Measurements from ENCODE around the gene GDF11. TPM values are rescaled to one million over a fixed set of nuclear protein-coding genes. Genes with fewer than 3 reads are reported as not detected.

GDF11 gene
- total RNA-seq, 1 experiment from 2014 or later = 31.8 TPM

- no CpG with 5 or more reads among the region's 6 CpGs for WGBS (ENCODE audit: extremely low coverage, insufficient read length, low lambda C conversion rate)
- Histone ChIP-seq H4K91ac (ENCODE audit: insufficient read length, low read depth, low read length) (no peak overlapping the region), H3K18ac (ENCODE audit: insufficient read length, low read depth, low read length) (no peak overlapping the region), H3K79me2 (ENCODE audit: insufficient read depth, low read length) (no peaks in the 10 kb centered on the region), H2AK5ac (ENCODE audit: insufficient read length, low read length) (no peak overlapping the region), H3K27me3 (ENCODE audit: insufficient read depth, low read length) (no peaks in the 10 kb centered on the region), H3K27ac (ENCODE audit: insufficient read length, low read depth, low read length) (no peak overlapping the region), H2BK120ac (ENCODE audit: low read depth, low read length, poor library complexity, severe bottlenecking) (no peak overlapping the region), H3K79me1 (ENCODE audit: insufficient read depth, low read depth, low read length, poor library complexity, severe bottlenecking) (no peaks in the 10 kb centered on the region), H4K5ac (ENCODE audit: insufficient read length, low read depth, low read length) (no peak overlapping the region), H4K8ac (replicated peaks; ENCODE audit: insufficient read length, low read depth, low read length) (no peak overlapping the region), H3K14ac (ENCODE audit: insufficient read depth, low read length) (no peak overlapping the region), H4K20me1 (ENCODE audit: control insufficient read depth, insufficient read depth, insufficient read length) (no peaks in the 10 kb centered on the region), H2BK15ac (ENCODE audit: low read depth, low read length) (no peak overlapping the region), H2BK5ac (ENCODE audit: insufficient read length, low read length) (no peak overlapping the region), H3K23ac (ENCODE audit: insufficient read length, low read depth, low read length) (no peak overlapping the region), H3K9me3 (ENCODE audit: control insufficient read depth, low read depth, low read length) (no peaks in the 10 kb centered on the region), H3K4me1 (ENCODE audit: insufficient read depth, low read length) (no peaks in the 10 kb centered on the region), H3K56ac (ENCODE audit: insufficient read length, low read depth, low read length) (no peak overlapping the region), H2BK12ac (ENCODE audit: insufficient read length, low read depth, low read length) (no peak overlapping the region), H3K9ac (ENCODE audit: extremely low read depth, insufficient read length, low read length) (no peak overlapping the region), H2AFZ (ENCODE audit: low read length) (no peak overlapping the region), H3K23me2 (ENCODE audit: insufficient read length, low read depth, low read length, poor library complexity, severe bottlenecking) (no peaks in the 10 kb centered on the region), H3K4ac (ENCODE audit: low read depth, low read length) (no peak overlapping the region), H3T11ph (ENCODE audit: low read length) (no peak overlapping the region), H3K4me2 (ENCODE audit: insufficient read depth, insufficient read length, low read length) (no peak overlapping the region), H2BK20ac (ENCODE audit: low read depth, low read length, poor library complexity, severe bottlenecking) (no peak overlapping the region)
- H3K4me1 Mint-ChIP-seq = peaks cover 10 to 20% of the 10 kb centered on the region in 2 experiments
- DNase-seq = no peak
- peaks cover 37 to 72% (median 56%) of the 10 kb centered on the region in 3 experiments for H3K36me3 Mint-ChIP-seq (ENCODE audit: insufficient read depth in 1 of 3, low read depth in 3 of 3)
- H3K27me3 Mint-ChIP-seq (ENCODE audit: low read depth) = no peaks in the 10 kb centered on the region
- H3K9me3 Mint-ChIP-seq = no peaks in the 10 kb centered on the region; a peak in 1 of 5 replicates
- no peak for TF ChIP-seq CTCF (conservative IDR thresholded peaks at IDR 0.05)
- H3K27ac Mint-ChIP-seq = no peak overlapping the region
- H3K4me3 Mint-ChIP-seq = no peak overlapping the region
Observed at GRCh38 chr12:55760663-55761062, 17.7 kb downstream of the GDF11 start.
